ENCODE results near the gene TBC1D2B.
A peak's percentile ranks its signal among the peaks of the same experiment; 100 is the strongest.
"Not testable (repeated sequence)": the region's sequence is repeated elsewhere in the genome, so short reads cannot be mapped to it uniquely, and the experiment has no call there.

TBC1D2B gene

DNA sequence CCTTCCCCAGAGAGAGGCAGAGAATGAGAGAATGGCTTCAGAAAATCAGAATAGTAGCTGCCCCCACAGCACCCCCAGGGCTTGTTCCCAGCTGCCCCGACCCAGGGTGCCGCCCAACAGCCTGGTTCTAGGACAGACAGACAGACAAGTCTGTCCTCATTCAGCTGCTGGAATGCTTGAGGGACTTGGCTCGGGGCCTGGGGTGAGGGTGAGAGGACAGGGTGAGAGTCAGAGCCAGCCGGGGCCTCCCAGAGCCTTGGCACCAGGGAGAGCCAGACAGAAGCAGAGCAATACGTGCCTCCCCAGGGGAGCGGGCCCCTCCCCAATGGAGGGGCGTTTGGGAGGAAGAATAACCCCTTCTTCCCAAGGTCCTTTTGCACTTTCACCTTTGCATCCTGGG lies 105.6 kb downstream of the TBC1D2B start:
- DNase-seq = not testable (repeated sequence)

- not testable (repeated sequence) for DNase-seq
These were observed 106.6 kb downstream of the TBC1D2B start for GRCh38 chr15:77970813-77971360.

DNA sequence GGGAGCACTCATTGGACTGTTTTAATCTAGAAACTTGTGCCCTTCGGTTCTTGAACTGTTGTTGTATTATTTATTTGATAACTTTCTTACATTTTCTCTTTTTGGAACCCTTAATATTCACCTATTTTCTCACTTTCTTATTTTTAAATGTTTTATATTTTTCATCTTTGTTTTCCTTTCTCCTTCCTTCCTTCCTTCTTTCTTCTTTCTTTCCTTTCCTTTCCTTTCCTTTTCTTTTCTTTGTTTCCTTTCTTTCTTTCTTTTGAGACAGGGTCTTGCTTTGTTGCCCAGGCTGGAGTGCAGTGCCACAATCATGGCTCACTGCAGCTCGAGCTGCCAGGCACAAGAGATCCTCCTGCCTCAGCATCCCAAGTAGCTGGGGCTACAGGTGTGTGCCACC lies 108.5 kb downstream of the TBC1D2B start:
- no peak for DNase-seq

- no peak for DNase-seq
These were observed 109.7 kb downstream of the TBC1D2B start for GRCh38 chr15:77967798-77968197.

- DNase-seq = not testable (repeated sequence)
These were observed 110.3 kb downstream of the TBC1D2B start for GRCh38 chr15:77967235-77967615.

DNA sequence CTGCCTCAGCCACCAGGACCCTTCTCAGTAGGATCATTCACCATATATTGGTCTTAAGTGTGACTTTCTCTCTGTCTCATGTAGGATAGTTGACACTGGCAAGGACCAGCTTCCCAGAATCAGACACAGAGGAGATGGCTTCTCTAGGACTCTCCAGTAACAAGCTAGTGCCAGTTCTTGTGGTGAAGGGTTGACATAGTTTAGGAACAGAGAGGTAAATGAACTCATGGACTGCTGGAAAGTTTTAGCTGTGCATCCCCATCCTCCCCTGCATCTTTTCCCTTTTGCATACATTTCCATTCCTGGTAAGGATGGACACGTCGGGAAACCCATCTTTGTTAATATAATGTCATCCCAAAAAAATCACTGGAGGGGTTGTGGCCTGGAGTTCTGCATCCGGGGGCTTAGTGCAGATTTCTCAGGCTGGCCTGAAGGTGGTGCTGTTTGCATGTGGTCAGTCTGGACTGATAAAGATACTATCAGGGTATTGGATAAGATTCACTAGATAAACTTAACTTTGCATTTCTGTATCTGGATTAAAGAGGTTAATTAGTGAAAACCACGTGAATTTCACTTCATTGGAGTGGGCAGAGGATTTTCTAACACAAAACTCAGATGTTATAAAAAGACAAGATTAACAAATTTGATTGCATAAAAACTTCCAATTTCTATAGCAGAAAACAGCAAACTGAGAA lies 110.8 kb downstream of the TBC1D2B start:
- peak; percentile 43 to 45 for DNase-seq

GRCh38 chr15:77964193-77964592 lies 113.3 kb downstream of the TBC1D2B start:
- DNase-seq = no peak

DNA sequence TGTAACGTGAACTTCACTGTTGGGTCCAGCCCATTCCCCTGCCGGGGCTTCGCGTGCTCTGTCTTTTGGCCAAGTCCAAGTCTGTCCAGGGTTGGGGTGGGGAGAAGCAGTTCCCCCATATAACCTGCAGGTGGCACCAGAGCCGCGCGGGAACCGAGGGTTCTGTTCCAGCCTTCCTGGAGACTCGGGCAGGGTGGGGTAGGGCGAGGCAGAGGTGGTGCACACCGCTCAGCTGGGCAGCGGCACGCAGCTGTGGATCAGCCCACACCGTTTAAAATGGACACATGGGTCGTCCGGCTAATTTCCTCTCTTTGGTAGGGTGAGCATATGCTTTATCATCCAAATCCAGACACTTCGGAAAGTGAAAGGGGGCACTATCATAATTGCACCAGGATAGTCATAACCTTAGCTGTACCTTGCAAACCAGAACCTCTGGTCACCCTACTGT lies 118.1 kb downstream of the TBC1D2B start:
- peak; percentile 64 to 70 for DNase-seq

DNA sequence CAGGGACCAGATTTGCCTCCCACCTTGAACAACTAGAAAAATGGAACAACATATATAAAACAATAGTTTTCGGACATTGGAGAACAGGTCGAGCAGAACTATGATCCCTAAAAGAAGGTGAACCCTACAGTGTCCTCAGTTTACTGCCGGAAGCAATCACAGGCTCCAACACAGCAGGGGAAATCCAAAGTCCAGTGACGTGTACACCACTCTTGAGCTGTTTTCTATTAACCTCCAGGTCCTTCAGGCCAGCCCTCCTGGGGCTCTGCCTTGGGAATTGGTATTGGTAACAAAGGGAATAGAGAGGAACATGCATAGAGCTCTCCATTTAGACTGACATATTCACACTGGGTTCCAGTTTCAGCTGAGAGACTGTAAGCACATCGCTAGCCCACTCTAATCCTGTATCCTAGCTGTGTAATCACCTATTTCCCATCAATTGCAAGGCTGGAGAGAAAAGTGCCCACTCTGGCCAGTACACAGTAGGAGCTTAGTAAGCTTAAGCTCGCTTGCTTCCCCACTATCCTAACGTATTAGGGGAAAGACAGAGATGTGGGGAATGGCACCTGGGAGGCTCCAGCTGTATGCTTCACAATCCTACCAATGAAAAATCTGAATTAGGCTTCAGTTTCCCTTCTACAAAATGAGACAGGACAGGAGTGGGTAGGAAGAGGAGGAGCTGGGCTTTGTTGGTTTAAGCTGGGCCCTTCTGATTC lies 118.6 kb downstream of the TBC1D2B start:
- not testable (repeated sequence) for DNase-seq

GRCh38 chr15:77958021-77958420 lies 119.5 kb downstream of the TBC1D2B start:
- not testable (repeated sequence) for DNase-seq

GRCh38 chr15:77953926-77954325 lies 123.6 kb downstream of the TBC1D2B start:
- peak in 1 of 2 experiments; percentile 15 for DNase-seq

- DNase-seq = not testable (repeated sequence)
These were observed 124.5 kb downstream of the TBC1D2B start for GRCh38 chr15:77952928-77953446.

GRCh38 chr15:77951105-77951786 lies 126.3 kb downstream of the TBC1D2B start:
- not testable (repeated sequence) for DNase-seq

- DNase-seq = not testable (repeated sequence)
These were observed 127.0 kb downstream of the TBC1D2B start for GRCh38 chr15:77950470-77950869.

- no peak for DNase-seq
These were observed 131.9 kb downstream of the TBC1D2B start for GRCh38 chr15:77945566-77945965.

Data from stimulated activated CD4-positive, alpha-beta T cell treated with anti-CD3 and anti-CD28 coated beads, Interleukin-4, amount 100 ng/mL, for 4 hours (primary cell).